C4-2B (cell line): ENCODE data around the gene SHISA6.

Experiments used
- CTCF ChIP-seq: fragments of 450-650 bp; conservative IDR thresholded peaks from 2 replicates; pipeline ENCODE4 v1.5.1; 2017; ENCODE audit warnings: mild to moderate bottlenecking
- ZFX ChIP-seq: fragments of 450-650 bp; IDR thresholded peaks from 2 replicates; pipeline ENCODE4 v1.6.1; 2017

GRCh38 chr17:11490171-11490755 lies 249.2 kb downstream of the SHISA6 start:
- TF ChIP-seq CTCF (no peak), ZFX (no peak)
